Endothelial cell of umbilical vein (primary cell): ENCODE measurements around the gene OSGEP. TPM values are rescaled to one million over a fixed set of nuclear protein-coding genes. Genes with fewer than 3 reads are reported as not detected.

Experiments
- Bru-seq: library from RNA; stranded (reverse); fragments of 400-500 nt; gene quantifications from one replicate; lab custom pipeline; 2021; lab: Mats Ljungman, UMichigan
- BruChase-seq, 2 experiments: library from RNA; stranded (reverse); fragments of 400-500 nt; gene quantifications; one replicate each; lab custom pipeline; 2021; lab: Mats Ljungman, UMichigan
- BruUV-seq: library from RNA; stranded (reverse); fragments of 400-500 nt; replicated peaks from 2 replicates; lab custom pipeline; 2021; lab: Mats Ljungman, UMichigan
- CTCF ChIA-PET: fragments of 300-600, 350-600 bp; sonication (Branson Sonifier 250); formaldehyde crosslinking; loops from one replicate; lab custom pipeline; 2021; ENCODE audit warnings: antibody characterized with exemption, inconsistent platforms; lab: Charles Lee
- POLR2A ChIA-PET: fragments of 300-600, 350-600 bp; sonication (Branson Sonifier 250); formaldehyde crosslinking; loops from one replicate; lab custom pipeline; 2021; ENCODE audit warnings: antibody characterized with exemption, inconsistent platforms; lab: Charles Lee
- DNase-seq: peaks from one replicate; pipeline ENCODE4 v3.0.0-alpha.2; 2011; ENCODE audit warnings: low read depth, low spot score
- FAIRE-seq: peaks from 2 replicates; lab custom pipeline; 2011; peaks lifted over from hg19 to GRCh38; lab: Jason Lieb, UNC
- H2AFZ ChIP-seq: 2 replicates; pipeline ENCODE4 v1.6.0; 2012; ENCODE audit warnings: low read depth, low read length, control low read depth, inconsistent platforms
- H3K27ac ChIP-seq: 2 replicates; pipeline ENCODE4 v1.5.1; 2011; ENCODE audit warnings: low read depth, mild to moderate bottlenecking, control low read depth, low read length, moderate library complexity; ENCODE audit not compliant: insufficient read depth
- H3K27me3 ChIP-seq, 2 experiments: 2 replicates each; pipeline versions ENCODE4 v1.6.0 to v1.6.1; 2011; ENCODE audit warnings: low read length in 2 of 2, mixed read lengths in 1 of 2; ENCODE audit not compliant: control insufficient read depth in 2 of 2, insufficient read depth in 2 of 2
- H3K36me3 ChIP-seq, 2 experiments: 2 replicates in 1 of 2; 3 replicates in 1 of 2; pipeline ENCODE4 v1.5.1; 2011; ENCODE audit warnings: low read length in 2 of 2, mild to moderate bottlenecking in 1 of 2, moderate library complexity in 1 of 2; ENCODE audit not compliant: control insufficient read depth in 2 of 2, insufficient read depth in 2 of 2; ENCODE audit errors: extremely low read depth in 1 of 2
- H3K4me1 ChIP-seq: 3 replicates; pipeline ENCODE4 v1.5.1; 2011; ENCODE audit warnings: mild to moderate bottlenecking, low read length; ENCODE audit not compliant: control insufficient read depth, insufficient read depth; ENCODE audit errors: extremely low read depth
- H3K4me2 ChIP-seq: 2 replicates; pipeline ENCODE4 v1.6.1; 2011; ENCODE audit warnings: low read length, control low read depth, mixed read lengths; ENCODE audit not compliant: insufficient read depth
- H3K4me3 ChIP-seq, 3 experiments: fragments of 200-600 bp in 1 of 3; sonication (generic), shearing (Covaris generic) in 1 of 3; replicated peaks in 1 of 3; 2 replicates each; pipeline ENCODE4 v1.5.1; 2011 to 2016; ENCODE audit warnings: control low read depth in 3 of 3, low read length in 3 of 3, mild to moderate bottlenecking in 2 of 3, inconsistent platforms in 1 of 3, low read depth in 1 of 3, moderate library complexity in 1 of 3; ENCODE audit not compliant: insufficient read depth in 1 of 3
- H3K79me2 ChIP-seq: 2 replicates; pipeline ENCODE4 v1.6.0; 2012; ENCODE audit warnings: low read length, inconsistent platforms; ENCODE audit not compliant: control insufficient read depth, insufficient read depth
- H3K9ac ChIP-seq: replicated peaks from 2 replicates; pipeline ENCODE3; 2011; ENCODE audit warnings: low read length, control low read depth; ENCODE audit not compliant: insufficient read depth; ENCODE audit errors: extremely low read depth
- H3K9me1 ChIP-seq: replicated peaks from 3 replicates; pipeline ENCODE4 v1.6.0; 2011; ENCODE audit warnings: mild to moderate bottlenecking, low read length; ENCODE audit not compliant: control insufficient read depth, insufficient read depth; ENCODE audit errors: extremely low read depth
- H3K9me3 ChIP-seq: replicated peaks from 2 replicates; pipeline ENCODE4 v1.5.1; 2012; ENCODE audit warnings: low read length, inconsistent platforms; ENCODE audit not compliant: control insufficient read depth, insufficient read depth
- H4K20me1 ChIP-seq: replicated peaks from 2 replicates; pipeline ENCODE3; 2011; ENCODE audit warnings: mild to moderate bottlenecking, low read length; ENCODE audit not compliant: control insufficient read depth, insufficient read depth; ENCODE audit errors: extremely low read depth
- EZH2 ChIP-seq: IDR thresholded peaks from 2 replicates; pipeline ENCODE4 v1.6.1; 2012; ENCODE audit warnings: borderline replicate concordance, low read depth, mild to moderate bottlenecking, moderate library complexity, low read length, inconsistent platforms; ENCODE audit not compliant: severe bottlenecking
- FOS ChIP-seq: IDR thresholded peaks from 2 replicates; pipeline ENCODE4 v1.6.1; 2011; ENCODE audit warnings: mild to moderate bottlenecking, low read length, moderate library complexity, borderline replicate concordance; ENCODE audit not compliant: insufficient read depth
- GATA2 ChIP-seq: IDR thresholded peaks from 2 replicates; pipeline ENCODE4 v1.7.0; 2011; ENCODE audit warnings: low read depth, mild to moderate bottlenecking, moderate library complexity, mixed read lengths, low read length; ENCODE audit not compliant: insufficient read length, insufficient read depth
- JUN ChIP-seq: IDR thresholded peaks from 2 replicates; pipeline ENCODE4 v1.6.1; 2011; ENCODE audit warnings: borderline replicate concordance, low read depth; ENCODE audit not compliant: insufficient read length, insufficient read depth
- MAX ChIP-seq: IDR thresholded peaks from 2 replicates; pipeline ENCODE4 v1.6.1; 2011; ENCODE audit not compliant: insufficient read depth, insufficient read length
- MYC ChIP-seq: IDR thresholded peaks from one replicate; pipeline ENCODE4 v1.6.1; 2011; ENCODE audit warnings: mild to moderate bottlenecking, low read depth, low read length
- POLR2A ChIP-seq: IDR thresholded peaks from 2 replicates; pipeline ENCODE4 v1.6.1; 2012; ENCODE audit warnings: low read depth, mild to moderate bottlenecking, control low read depth, low read length
- POLR2AphosphoS5 ChIP-seq: IDR thresholded peaks from 2 replicates; pipeline ENCODE4 v1.6.1; 2012; ENCODE audit warnings: low read depth, mild to moderate bottlenecking, control low read depth, low read length, moderate library complexity; ENCODE audit not compliant: insufficient read depth
- dilution Hi-C: fragments of 300-500 bp; cut with MboI; formaldehyde crosslinking; loops from one replicate; pipeline ENCODE4 v1.15.0; 2019; ENCODE audit warnings: low sequenced_read_pairs; ENCODE audit not compliant: extremely low pct_ligation_motif_present
- intact Hi-C: fragments of 100-400 bp; cut with micrococcal nuclease; formaldehyde crosslinking; loops from one replicate; pipeline ENCODE4 v1.10.0; 2022
- long read RNA-seq: library from polyadenylated mRNA; stranded (forward); transcript quantifications from one replicate; pipeline ENCODE4 v2.0.0, GENCODE V29; 2021
- polyA minus RNA-seq, 3 experiments: library from RNA; depleted of rRNA, polyadenylated mRNA; stranded (reverse); fragments of >200 nt; gene quantifications; 1 replicate in 1 of 3; 2 replicates in 2 of 3; pipeline ENCODE4 v1.2.3, GENCODE V29; 2011
- polyA plus RNA-seq, 4 experiments: library from polyadenylated mRNA; depleted of rRNA in 3 of 4; stranded (reverse) in 3 of 4; unstranded in 1 of 4; fragments of >200 nt; gene quantifications; 2 replicates each; pipeline versions ENCODE4 v1.2.1 to v1.2.3, GENCODE V29; 2011 to 2012; ENCODE audit warnings: missing spikeins in 1 of 4
- total RNA-seq: library from RNA; stranded (reverse); gene quantifications from 2 replicates; pipeline ENCODE4 v1.2.3, GENCODE V29; 2021
- TF ChIP-seq, protein P1 (sequence below), 2 donors: IDR thresholded peaks; 1 replicate in 1 of 2; 2 replicates in 1 of 2; pipeline ENCODE4 v1.5.1; 2011; ENCODE audit warnings: low read length in 2 of 2, mild to moderate bottlenecking in 2 of 2, moderate library complexity in 2 of 2, control low read depth in 1 of 2, inconsistent platforms in 1 of 2, low read depth in 1 of 2; ENCODE audit not compliant: insufficient read depth in 1 of 2; ENCODE audit errors: extremely low read depth in 1 of 2

OSGEP gene
- total RNA-seq (39.1 and 41.8 TPM in 2 replicates), polyA plus RNA-seq (84.5 and 100 TPM in 2 replicates), polyA minus RNA-seq (58.4 and 63.1 TPM in 2 replicates), Bru-seq, nascent RNA (percentile 85 among the genes with signal in this experiment), BruChase-seq, experiment 1, labeled RNA remaining after a 6-hour chase (percentile 79 among the genes with signal in this experiment), BruChase-seq, experiment 2, labeled RNA remaining after a 2-hour chase (percentile 95 among the genes with signal in this experiment)
- polyA plus RNA-seq (2011; cell fraction: cytosol; rRNA removed): 35.7 and 37.7 TPM in 2 replicates
- 183 and 209 TPM in 2 replicates for polyA plus RNA-seq (2011; cell fraction: nucleus; rRNA removed)
- polyA plus RNA-seq (2012): 23.6 and 23.8 TPM in 2 replicates
- 24.2 TPM for polyA minus RNA-seq (2011; cell fraction: cytosol; rRNA and poly(A)+ RNA removed)
- 63.4 and 65.6 TPM in 2 replicates for polyA minus RNA-seq (2011; cell fraction: nucleus; rRNA and poly(A)+ RNA removed)
- long read RNA-seq, transcript OSGEP-201 (11 exons, 2,002 nt): major isoform, 35 of 53 reads
- long read RNA-seq, partial matches to known transcripts: 7 of 53 reads
- long read RNA-seq, other reads (novel, unspliced or antisense): 10 of 53 reads

GRCh38 chr14:20454516-20455354, at the start of gene OSGEP, which contains the start of gene APEX1:
Gene OSGEP (minus strand): TSS chr14:20454812. CDS start chr14:20454683, 129 bp downstream.
Gene APEX1 (plus strand): TSS chr14:20455226. CDS start chr14:20455646, 420 bp downstream.
- dilution Hi-C loops (no loop called here), intact Hi-C loops (loop anchor here (1.0 to 2.0 kb wide), 8 partner anchors 15 to 155 kb away; partner anchors contain the start of genes CCNB1IP1, PNP and TEP1)
- peak within 1 kb of the TSS; percentile 85 to 99 (median 90) for H3K4me3 ChIP-seq
- H3K9me1 ChIP-seq: no peaks in the 10 kb centered on the region
- TF ChIP-seq POLR2A (peak; percentile 78), EZH2 (no peak), MAX (peak; percentile 100), FOS (no peak), GATA2 (no peak), MYC (peak; percentile 97), POLR2AphosphoS5 (peak; percentile 62), JUN (no peak)
- TF ChIP-seq, protein P1, sequence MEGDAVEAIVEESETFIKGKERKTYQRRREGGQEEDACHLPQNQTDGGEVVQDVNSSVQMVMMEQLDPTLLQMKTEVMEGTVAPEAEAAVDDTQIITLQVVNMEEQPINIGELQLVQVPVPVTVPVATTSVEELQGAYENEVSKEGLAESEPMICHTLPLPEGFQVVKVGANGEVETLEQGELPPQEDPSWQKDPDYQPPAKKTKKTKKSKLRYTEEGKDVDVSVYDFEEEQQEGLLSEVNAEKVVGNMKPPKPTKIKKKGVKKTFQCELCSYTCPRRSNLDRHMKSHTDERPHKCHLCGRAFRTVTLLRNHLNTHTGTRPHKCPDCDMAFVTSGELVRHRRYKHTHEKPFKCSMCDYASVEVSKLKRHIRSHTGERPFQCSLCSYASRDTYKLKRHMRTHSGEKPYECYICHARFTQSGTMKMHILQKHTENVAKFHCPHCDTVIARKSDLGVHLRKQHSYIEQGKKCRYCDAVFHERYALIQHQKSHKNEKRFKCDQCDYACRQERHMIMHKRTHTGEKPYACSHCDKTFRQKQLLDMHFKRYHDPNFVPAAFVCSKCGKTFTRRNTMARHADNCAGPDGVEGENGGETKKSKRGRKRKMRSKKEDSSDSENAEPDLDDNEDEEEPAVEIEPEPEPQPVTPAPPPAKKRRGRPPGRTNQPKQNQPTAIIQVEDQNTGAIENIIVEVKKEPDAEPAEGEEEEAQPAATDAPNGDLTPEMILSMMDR (IDR thresholded peaks at IDR 0.05; ENCODE audit: extremely low read depth in 1 of 2, insufficient read depth in 1 of 2, low read depth in 1 of 2, low read length in 2 of 2): no peak
- POLR2A ChIA-PET: interaction anchor here (0.7 to 3.0 kb wide), 11 partner anchors 9 to 229 kb away, joined by 3 to 37 read pairs (median 4); partner anchors contain the start of genes PARP2, PNP and TEP1
- H3K79me2 ChIP-seq: peaks cover 33% of the 10 kb centered on the region
- no TSS peak for BruUV-seq
- FAIRE-seq: peak; percentile 100
- H3K4me1 ChIP-seq: peaks cover 15% of the 10 kb centered on the region
- no peaks in the 10 kb centered on the region for H4K20me1 ChIP-seq
- H3K27me3 ChIP-seq: no peaks in the 10 kb centered on the region
- peak within 1 kb of the TSS; percentile 88 for H2AFZ ChIP-seq
- peak; percentile 99 for DNase-seq
- peak within 1 kb of the TSS; percentile 97 for H3K4me2 ChIP-seq
- no peaks in the 10 kb centered on the region for H3K9me3 ChIP-seq
- CTCF ChIA-PET: interaction anchor here (0.6 to 4.6 kb wide), 9 partner anchors 22 to 172 kb away, joined by 3 to 70 read pairs (median 5); partner anchors contain the start of genes PARP2 and TEP1
- peak within 1 kb of the TSS; percentile 96 for H3K27ac ChIP-seq
- peaks cover 19 to 27% of the 10 kb centered on the region in 2 experiments for H3K36me3 ChIP-seq
- peak within 1 kb of the TSS; percentile 98 for H3K9ac ChIP-seq
